Lower leg skin (tissue), 3 donors: ENCODE results near the gene CSMD2.

ENCODE experiments used
- CTCF ChIP-seq, 3 donors: fragments of 450-650 bp; IDR thresholded peaks; one replicate each; pipeline ENCODE4 v1.5.1; 2016; ENCODE audit warnings: antibody characterized with exemption in 3 of 3, mild to moderate bottlenecking in 3 of 3, moderate library complexity in 2 of 3
- POLR2A ChIP-seq, 2 donors: fragments of 450-650 bp; IDR thresholded peaks; one replicate each; pipeline ENCODE4 v1.6.1; 2016 to 2017; ENCODE audit warnings: antibody characterized with exemption in 2 of 2, mild to moderate bottlenecking in 1 of 2, moderate library complexity in 1 of 2

- no peak for TF ChIP-seq POLR2A (IDR thresholded peaks at IDR 0.05)
- TF ChIP-seq CTCF (IDR thresholded peaks at IDR 0.05): no peak
Observed at GRCh38 chr1:33864460-33865389, 300.3 kb downstream of the CSMD2 start.
